Nephron progenitor cell (in vitro differentiated cells): ENCODE measurements around the gene SF3A2.

Experiments used
- DNase-seq: peaks from one replicate; pipeline ENCODE4 v3.0.0; 2021
- H3K27ac Mint-ChIP-seq: 2 replicates; pipeline ENCODE4 v1.8.0; 2021; ENCODE audit warnings: mild to moderate bottlenecking, moderate library complexity, mixed read lengths
- H3K27me3 Mint-ChIP-seq: 2 replicates; pipeline ENCODE4 v1.8.0; 2021; ENCODE audit warnings: mild to moderate bottlenecking, low read depth, mixed read lengths; ENCODE audit not compliant: poor library complexity
- H3K36me3 Mint-ChIP-seq: 2 replicates; pipeline ENCODE4 v1.8.0; 2021; ENCODE audit warnings: low read depth, mixed read lengths
- H3K4me1 Mint-ChIP-seq: 2 replicates; pipeline ENCODE4 v1.8.0; 2021; ENCODE audit warnings: mixed read lengths
- H3K4me3 Mint-ChIP-seq: 2 replicates; pipeline ENCODE4 v1.8.0; 2021; ENCODE audit warnings: mild to moderate bottlenecking, moderate library complexity, mixed read lengths
- H3K9me3 Mint-ChIP-seq: 2 replicates; pipeline ENCODE4 v1.8.0; 2021; ENCODE audit warnings: mild to moderate bottlenecking, moderate library complexity, mixed read lengths
- TF ChIP-seq, protein P1 (sequence below): fragments of 200-600 bp; sonication (generic); IDR thresholded peaks from 2 replicates; pipeline ENCODE4 v1.5.0; 2021; ENCODE audit warnings: antibody characterized with exemption

SF3A2 gene

DNA sequence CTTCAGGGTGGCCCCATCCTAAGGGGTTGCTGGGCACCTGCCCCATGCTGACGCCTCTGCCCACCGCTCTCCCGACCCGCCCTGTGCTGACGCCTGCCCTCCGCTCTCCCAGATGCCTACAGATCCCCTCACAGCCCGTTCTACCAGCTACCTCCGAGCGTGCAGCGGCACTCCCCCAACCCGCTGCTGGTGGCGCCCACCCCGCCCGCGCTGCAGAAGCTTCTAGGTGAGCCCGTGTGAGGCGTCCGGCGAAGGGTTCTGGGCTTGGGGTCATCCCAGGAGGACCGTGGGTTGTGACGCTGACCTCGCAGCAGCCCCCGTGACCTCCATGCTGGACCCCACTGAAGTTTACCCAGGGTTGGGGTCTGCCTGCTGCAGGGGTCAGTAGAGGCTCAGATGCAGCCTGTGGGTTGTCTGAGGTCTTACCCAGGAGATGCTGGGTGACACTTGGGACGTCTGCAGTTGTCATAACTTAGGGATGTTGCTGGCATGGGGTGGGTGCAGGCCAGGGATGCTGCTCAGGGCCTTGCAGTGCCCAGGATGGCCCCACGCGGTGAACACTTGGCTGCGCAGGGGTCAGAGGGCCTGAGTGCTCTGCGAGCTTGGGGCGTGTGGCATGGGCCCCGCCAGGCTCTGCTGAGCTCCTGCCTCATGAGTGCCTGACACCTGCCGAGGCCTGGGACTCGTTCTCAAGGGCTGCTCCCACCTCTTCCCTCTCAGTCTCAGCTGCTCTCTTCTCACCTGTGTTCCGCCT is 25.5 kb upstream of the SF3A2 start:
- no peak for DNase-seq
- TF ChIP-seq, protein P1, sequence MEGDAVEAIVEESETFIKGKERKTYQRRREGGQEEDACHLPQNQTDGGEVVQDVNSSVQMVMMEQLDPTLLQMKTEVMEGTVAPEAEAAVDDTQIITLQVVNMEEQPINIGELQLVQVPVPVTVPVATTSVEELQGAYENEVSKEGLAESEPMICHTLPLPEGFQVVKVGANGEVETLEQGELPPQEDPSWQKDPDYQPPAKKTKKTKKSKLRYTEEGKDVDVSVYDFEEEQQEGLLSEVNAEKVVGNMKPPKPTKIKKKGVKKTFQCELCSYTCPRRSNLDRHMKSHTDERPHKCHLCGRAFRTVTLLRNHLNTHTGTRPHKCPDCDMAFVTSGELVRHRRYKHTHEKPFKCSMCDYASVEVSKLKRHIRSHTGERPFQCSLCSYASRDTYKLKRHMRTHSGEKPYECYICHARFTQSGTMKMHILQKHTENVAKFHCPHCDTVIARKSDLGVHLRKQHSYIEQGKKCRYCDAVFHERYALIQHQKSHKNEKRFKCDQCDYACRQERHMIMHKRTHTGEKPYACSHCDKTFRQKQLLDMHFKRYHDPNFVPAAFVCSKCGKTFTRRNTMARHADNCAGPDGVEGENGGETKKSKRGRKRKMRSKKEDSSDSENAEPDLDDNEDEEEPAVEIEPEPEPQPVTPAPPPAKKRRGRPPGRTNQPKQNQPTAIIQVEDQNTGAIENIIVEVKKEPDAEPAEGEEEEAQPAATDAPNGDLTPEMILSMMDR: no peak
- peaks cover 40% of the 10 kb centered on the region for H3K36me3 Mint-ChIP-seq
- no peaks in the 10 kb centered on the region for H3K27me3 Mint-ChIP-seq
- H3K9me3 Mint-ChIP-seq: no peaks in the 10 kb centered on the region
- no peak overlapping the region for H3K4me3 Mint-ChIP-seq
- peaks cover 50% of the 10 kb centered on the region for H3K4me1 Mint-ChIP-seq
- no peak overlapping the region for H3K27ac Mint-ChIP-seq

DNA sequence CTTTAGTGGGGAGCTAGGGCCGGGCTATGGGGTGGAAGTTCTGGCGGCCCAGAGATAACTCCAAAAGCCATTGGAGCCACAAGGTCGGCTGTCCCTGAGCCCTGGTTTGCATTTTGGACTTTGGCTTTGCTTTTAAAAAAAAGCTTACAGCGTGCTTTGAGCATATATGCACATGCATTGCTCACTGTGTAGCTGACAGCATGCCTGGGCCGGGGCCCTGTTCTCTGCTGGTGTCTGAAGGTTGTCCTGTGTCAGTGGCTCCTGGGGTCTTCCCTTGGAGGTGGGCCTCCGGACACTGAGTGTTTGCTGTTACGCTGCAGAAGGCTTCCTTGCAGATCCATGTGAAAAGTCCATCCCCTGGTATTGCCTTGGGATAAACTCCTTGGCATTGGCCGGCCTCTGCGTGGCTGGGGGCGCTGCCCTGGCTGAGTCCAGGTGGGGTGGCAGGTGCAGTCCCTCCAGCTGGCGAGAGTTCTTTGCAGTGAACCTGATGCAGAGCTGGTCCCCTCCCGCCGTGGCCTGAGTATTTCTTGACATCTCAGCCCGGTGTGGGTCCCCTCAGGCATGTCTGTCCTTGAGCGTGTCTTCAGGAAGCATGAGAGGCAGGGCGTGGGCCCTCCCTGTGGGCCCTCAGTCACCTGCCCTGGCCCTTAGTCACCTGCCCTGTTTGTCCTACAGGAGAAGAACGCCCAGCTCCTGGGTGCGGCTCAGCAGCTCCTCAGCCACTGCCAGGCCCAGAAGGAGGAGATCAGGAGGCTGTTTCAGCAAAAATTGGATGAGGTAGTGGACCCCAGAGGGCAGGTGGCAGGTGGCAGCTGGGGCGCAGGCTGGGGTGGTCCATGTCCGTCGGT is 23.5 kb upstream of the SF3A2 start:
- H3K27ac Mint-ChIP-seq: no peak overlapping the region
- H3K9me3 Mint-ChIP-seq: no peaks in the 10 kb centered on the region
- TF ChIP-seq, protein P1: no peak
- DNase-seq: no peak
- H3K4me1 Mint-ChIP-seq: peaks cover 51% of the 10 kb centered on the region
- peaks cover 47% of the 10 kb centered on the region for H3K36me3 Mint-ChIP-seq
- H3K4me3 Mint-ChIP-seq: no peak overlapping the region
- H3K27me3 Mint-ChIP-seq: no peaks in the 10 kb centered on the region

DNA sequence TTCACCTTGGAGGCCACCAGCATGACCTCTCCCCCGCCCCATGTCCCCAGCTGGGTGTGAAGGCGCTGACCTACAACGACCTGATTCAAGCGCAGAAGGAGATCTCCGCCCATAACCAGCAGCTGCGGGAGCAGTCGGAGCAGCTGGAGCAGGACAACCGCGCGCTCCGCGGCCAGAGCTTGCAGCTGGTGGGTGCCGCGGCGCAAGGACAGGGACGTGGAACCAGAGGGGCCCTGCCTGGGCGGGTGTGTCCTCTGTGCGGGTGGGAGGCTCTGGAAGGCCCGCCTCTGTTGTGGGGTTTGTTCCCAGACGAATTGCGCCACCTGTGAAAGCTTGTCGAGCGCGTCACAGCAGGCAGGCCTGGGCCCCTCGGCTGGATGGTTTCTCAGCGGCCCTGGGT is 22.8 kb upstream of the SF3A2 start:
- Mint-ChIP-seq H3K27me3 (no peaks in the 10 kb centered on the region), H3K9me3 (no peaks in the 10 kb centered on the region), H3K27ac (no peak overlapping the region), H3K36me3 (peaks cover 53% of the 10 kb centered on the region), H3K4me1 (peaks cover 44% of the 10 kb centered on the region), H3K4me3 (no peak overlapping the region)
- DNase-seq: peak; percentile 56
- TF ChIP-seq, protein P1: no peak

DNA sequence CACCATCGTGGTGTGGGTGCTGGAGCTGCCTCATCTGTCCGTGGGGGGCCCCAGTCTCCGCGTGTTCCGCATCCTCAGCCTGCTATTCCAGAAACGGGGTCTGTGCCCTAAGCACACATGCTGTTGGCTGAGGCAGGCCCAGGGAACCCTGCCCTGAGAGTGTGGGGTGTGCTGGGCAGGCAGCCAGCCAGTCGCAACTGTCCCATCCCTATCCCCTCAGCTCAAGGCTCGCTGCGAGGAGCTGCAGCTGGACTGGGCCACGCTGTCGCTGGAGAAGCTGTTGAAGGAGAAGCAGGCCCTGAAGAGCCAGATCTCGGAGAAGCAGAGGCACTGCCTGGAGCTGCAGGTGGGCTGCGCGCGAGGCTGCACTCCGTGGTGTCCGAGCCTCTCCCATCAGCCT is 22.4 kb upstream of the SF3A2 start:
- Mint-ChIP-seq H3K27ac (no peak overlapping the region), H3K36me3 (peaks cover 54% of the 10 kb centered on the region), H3K4me3 (no peak overlapping the region), H3K9me3 (no peaks in the 10 kb centered on the region), H3K27me3 (no peaks in the 10 kb centered on the region), H3K4me1 (peaks cover 39% of the 10 kb centered on the region)
- DNase-seq: no peak
- TF ChIP-seq, protein P1: no peak

DNA sequence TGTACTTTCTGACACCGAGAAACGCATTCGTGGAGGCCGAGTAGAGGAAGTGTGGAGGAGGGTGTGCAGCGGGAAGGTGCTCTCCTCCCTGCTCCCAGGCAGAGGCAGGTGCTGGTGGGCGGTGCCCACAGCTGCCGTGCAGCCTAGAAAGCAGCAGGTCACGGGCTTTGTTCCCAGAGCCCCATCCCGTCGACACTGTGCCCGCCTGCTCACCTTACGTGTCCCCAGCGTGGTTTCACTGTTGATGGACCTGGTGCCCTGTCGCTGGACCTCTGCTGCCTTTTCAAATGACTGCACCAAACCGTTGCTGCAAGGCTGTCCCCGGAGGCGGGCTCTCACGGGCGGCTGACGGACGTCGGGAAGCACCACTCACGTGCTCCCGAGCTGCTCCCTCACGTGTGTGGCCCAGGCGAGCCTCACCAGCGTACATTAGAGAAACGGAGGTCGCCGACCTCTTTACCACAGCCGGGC is 21.3 kb upstream of the SF3A2 start:
- Mint-ChIP-seq H3K9me3 (no peaks in the 10 kb centered on the region), H3K4me3 (no peak overlapping the region), H3K36me3 (peaks cover 57% of the 10 kb centered on the region), H3K27ac (peak overlapping the region; percentile 45), H3K4me1 (peaks cover 32% of the 10 kb centered on the region), H3K27me3 (no peaks in the 10 kb centered on the region)
- TF ChIP-seq, protein P1: no peak
- DNase-seq: peak; percentile 56
